Activated CD8-positive, alpha-beta T cell treated with anti-CD3 and anti-CD28 coated beads for 36 hours (primary cell): ENCODE results near the gene WDPCP. TPM values are rescaled to one million over a fixed set of nuclear protein-coding genes. Genes with fewer than 3 reads are reported as not detected.
"Not testable (repeated sequence)": the region's sequence is repeated elsewhere in the genome, so short reads cannot be mapped to it uniquely, and the experiment has no call there.

Experiments
- ATAC-seq: fragments of 200-7000 bp; cut with Tn5 transposase; one replicate; pipeline ENCODE4 v1.10.0; 2021; ENCODE audit warnings: mild to moderate bottlenecking, moderate library complexity
- CTCF ChIA-PET: fragments of 350-600 bp; sonication (Branson Sonifier 250); formaldehyde crosslinking; loops from one replicate; lab custom pipeline; 2021; ENCODE audit warnings: antibody characterized with exemption; lab: Charles Lee
- POLR2A ChIA-PET: fragments of 350-600 bp; sonication (Branson Sonifier 250); formaldehyde crosslinking; loops from one replicate; lab custom pipeline; 2021; ENCODE audit warnings: antibody characterized with exemption; lab: Charles Lee
- DNase-seq: peaks from one replicate; pipeline ENCODE4 v3.0.0-alpha.2; 2020
- H3K27ac Mint-ChIP-seq: one replicate; pipeline ENCODE4 v1.8.0; 2021; ENCODE audit warnings: mild to moderate bottlenecking, mixed read lengths
- H3K27me3 Mint-ChIP-seq: one replicate; pipeline ENCODE4 v1.8.0; 2021; ENCODE audit warnings: mixed read lengths
- H3K36me3 Mint-ChIP-seq: one replicate; pipeline ENCODE4 v1.8.0; 2021; ENCODE audit warnings: low read depth, mixed read lengths
- H3K4me1 Mint-ChIP-seq: one replicate; pipeline ENCODE4 v1.8.0; 2021; ENCODE audit warnings: low read depth, mixed read lengths
- H3K4me3 Mint-ChIP-seq: one replicate; pipeline ENCODE4 v1.8.0; 2021; ENCODE audit warnings: mild to moderate bottlenecking, moderate library complexity, mixed read lengths
- H3K9me3 Mint-ChIP-seq: one replicate; pipeline ENCODE4 v1.8.0; 2021; ENCODE audit warnings: mixed read lengths
- intact Hi-C: fragments of 100-400 bp; cut with micrococcal nuclease; formaldehyde crosslinking; loops from one replicate; pipeline ENCODE4 v1.10.0; 2022
- total RNA-seq, 2 experiments: library from RNA; stranded (reverse); gene quantifications; one replicate each; pipeline ENCODE4 v1.2.3, GENCODE V29; 2021
- TF ChIP-seq, protein P1 (sequence below): fragments of 200-600 bp; IDR thresholded peaks from one replicate; pipeline ENCODE4 v1.8.0; 2022; ENCODE audit warnings: antibody characterized with exemption, mild to moderate bottlenecking

WDPCP gene
- total RNA-seq, 2 experiments from 2014 or later, result 5.0 to 5.8 TPM

GRCh38 chr2:63403820-63404219, 184.5 kb downstream of the WDPCP start:
- no peaks in the 10 kb centered on the region for H3K4me1 Mint-ChIP-seq
- DNase-seq, result no peak
- peaks cover 3% of the 10 kb centered on the region for H3K9me3 Mint-ChIP-seq
- ChIA-PET POLR2A (no interaction called here), CTCF (no interaction called here)
- intact Hi-C loops, result no loop called here
- H3K27me3 Mint-ChIP-seq, result no peaks in the 10 kb centered on the region
- H3K4me3 Mint-ChIP-seq, result no peak overlapping the region
- no peak for ATAC-seq
- no peak overlapping the region for H3K27ac Mint-ChIP-seq
- TF ChIP-seq, protein P1, sequence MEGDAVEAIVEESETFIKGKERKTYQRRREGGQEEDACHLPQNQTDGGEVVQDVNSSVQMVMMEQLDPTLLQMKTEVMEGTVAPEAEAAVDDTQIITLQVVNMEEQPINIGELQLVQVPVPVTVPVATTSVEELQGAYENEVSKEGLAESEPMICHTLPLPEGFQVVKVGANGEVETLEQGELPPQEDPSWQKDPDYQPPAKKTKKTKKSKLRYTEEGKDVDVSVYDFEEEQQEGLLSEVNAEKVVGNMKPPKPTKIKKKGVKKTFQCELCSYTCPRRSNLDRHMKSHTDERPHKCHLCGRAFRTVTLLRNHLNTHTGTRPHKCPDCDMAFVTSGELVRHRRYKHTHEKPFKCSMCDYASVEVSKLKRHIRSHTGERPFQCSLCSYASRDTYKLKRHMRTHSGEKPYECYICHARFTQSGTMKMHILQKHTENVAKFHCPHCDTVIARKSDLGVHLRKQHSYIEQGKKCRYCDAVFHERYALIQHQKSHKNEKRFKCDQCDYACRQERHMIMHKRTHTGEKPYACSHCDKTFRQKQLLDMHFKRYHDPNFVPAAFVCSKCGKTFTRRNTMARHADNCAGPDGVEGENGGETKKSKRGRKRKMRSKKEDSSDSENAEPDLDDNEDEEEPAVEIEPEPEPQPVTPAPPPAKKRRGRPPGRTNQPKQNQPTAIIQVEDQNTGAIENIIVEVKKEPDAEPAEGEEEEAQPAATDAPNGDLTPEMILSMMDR, result no peak
- H3K36me3 Mint-ChIP-seq, result peaks cover 23% of the 10 kb centered on the region

DNA sequence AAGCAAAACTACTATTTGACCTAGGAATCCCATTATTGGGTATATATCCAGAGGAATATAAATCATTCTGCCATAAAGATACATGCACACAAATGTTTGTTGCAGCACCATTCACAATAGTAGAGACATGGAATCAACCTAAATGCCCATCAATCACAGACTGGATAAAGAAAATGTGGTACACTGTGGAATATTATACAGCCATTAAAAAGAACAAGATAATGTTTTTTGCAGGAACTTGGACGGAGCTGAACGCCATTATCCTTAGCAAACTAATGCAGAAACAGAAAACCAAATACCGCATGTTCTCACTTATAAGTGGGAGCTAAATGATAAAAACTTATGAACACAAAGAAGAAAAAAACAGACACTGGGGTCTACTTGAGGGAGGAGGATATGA, 185.4 kb downstream of the WDPCP start:
- H3K27me3 Mint-ChIP-seq, H3K4me3 Mint-ChIP-seq, ATAC-seq, DNase-seq, H3K27ac Mint-ChIP-seq, H3K9me3 Mint-ChIP-seq, H3K4me1 Mint-ChIP-seq, POLR2A ChIA-PET, intact Hi-C loops, CTCF ChIA-PET: not testable (repeated sequence)
- H3K36me3 Mint-ChIP-seq, result peaks cover 23% of the 10 kb centered on the region

- Mint-ChIP-seq H3K9me3 (peaks cover 7% of the 10 kb centered on the region), H3K27ac (no peak overlapping the region), H3K4me1 (no peaks in the 10 kb centered on the region), H3K4me3 (no peak overlapping the region), H3K27me3 (no peaks in the 10 kb centered on the region), H3K36me3 (peaks cover 34% of the 10 kb centered on the region)
- TF ChIP-seq, protein P1, result no peak
- intact Hi-C loops, result no loop called here
- DNase-seq, result no peak
- no peak for ATAC-seq
- ChIA-PET POLR2A (no interaction called here), CTCF (no interaction called here)
Observed at GRCh38 chr2:63399156-63399555, 189.1 kb downstream of the WDPCP start.

DNA sequence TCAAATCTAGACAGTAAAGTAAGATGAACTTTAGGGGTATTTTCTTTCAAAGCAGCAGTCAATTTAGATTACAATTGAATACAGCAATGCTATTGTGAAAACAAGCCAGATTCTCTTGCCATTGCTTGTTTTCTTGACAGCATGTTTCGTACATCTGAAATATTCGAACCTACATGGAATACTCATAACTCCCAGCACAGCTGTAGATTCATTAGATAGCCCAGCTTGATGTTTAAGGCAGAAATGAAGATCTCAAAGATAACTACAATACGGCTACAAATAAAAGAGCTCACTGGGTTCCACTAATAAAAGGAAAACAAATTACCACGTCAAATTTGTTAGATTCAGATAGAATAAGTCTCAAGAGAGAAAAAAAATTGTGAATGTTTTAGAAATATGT, 208.8 kb downstream of the WDPCP start:
- H3K36me3 Mint-ChIP-seq, result peaks cover 18% of the 10 kb centered on the region

DNA sequence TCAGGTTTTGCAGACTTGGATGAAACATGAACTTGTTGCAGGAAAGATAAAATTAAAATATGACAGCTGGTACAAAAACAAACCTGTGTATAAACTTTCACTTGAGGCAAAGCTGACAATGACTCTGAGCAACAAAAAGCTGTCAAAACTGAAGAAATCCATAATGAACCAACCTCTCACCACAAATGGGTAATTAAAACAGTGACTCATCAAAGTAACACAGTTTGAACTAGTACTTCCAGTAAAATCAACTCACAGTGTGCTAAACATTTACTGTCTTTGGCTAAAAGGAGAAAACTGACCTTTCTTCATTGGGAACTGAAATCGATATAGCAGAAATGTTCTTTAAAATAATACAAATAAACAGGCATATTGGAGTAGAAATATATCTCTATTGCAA, 209.7 kb downstream of the WDPCP start:
- Mint-ChIP-seq H3K27me3 (no peaks in the 10 kb centered on the region), H3K9me3 (peaks cover 1% of the 10 kb centered on the region), H3K36me3 (peaks cover 22% of the 10 kb centered on the region), H3K4me1 (no peaks in the 10 kb centered on the region), H3K4me3 (no peak overlapping the region), H3K27ac (no peak overlapping the region)
- ATAC-seq (no peak), DNase-seq (no peak)
- ChIA-PET POLR2A (no interaction called here), CTCF (no interaction called here)
- intact Hi-C loops, result no loop called here
- TF ChIP-seq, protein P1, result no peak

More for the DNA sequence above, 208.8 kb downstream of the WDPCP start:
- TF ChIP-seq, protein P1, result no peak
- no peak overlapping the region for H3K4me3 Mint-ChIP-seq
- H3K9me3 Mint-ChIP-seq, result no peaks in the 10 kb centered on the region
- H3K27ac Mint-ChIP-seq, result no peak overlapping the region
- intact Hi-C loops, result no loop called here
- no peaks in the 10 kb centered on the region for H3K4me1 Mint-ChIP-seq
- ChIA-PET POLR2A (no interaction called here), CTCF (no interaction called here)
- no peaks in the 10 kb centered on the region for H3K27me3 Mint-ChIP-seq
- no peak for DNase-seq
- no peak for ATAC-seq

DNA sequence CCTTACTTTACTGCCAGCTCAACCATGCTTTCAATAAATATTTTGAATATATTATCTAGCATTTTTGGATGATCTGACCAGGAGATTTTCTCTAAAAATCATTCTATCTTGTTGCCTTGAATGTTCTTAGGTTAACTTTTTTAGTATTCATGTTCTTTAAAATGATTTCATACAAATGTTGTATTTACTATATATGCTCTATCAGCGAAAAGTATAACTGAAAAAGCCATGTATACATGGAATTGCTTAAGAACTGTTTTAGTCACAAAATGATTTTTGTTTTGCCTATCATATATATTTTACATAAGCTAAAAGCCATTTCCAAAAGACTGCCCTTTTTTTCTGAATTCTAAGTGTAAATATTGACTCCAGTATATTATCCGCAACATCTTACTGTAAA, 213.9 kb downstream of the WDPCP start:
- CTCF ChIA-PET, result no interaction called here
- Mint-ChIP-seq H3K27me3 (no peaks in the 10 kb centered on the region), H3K4me3 (no peak overlapping the region), H3K36me3 (peaks cover 23% of the 10 kb centered on the region), H3K27ac (no peak overlapping the region), H3K9me3 (peaks cover 11% of the 10 kb centered on the region), H3K4me1 (no peaks in the 10 kb centered on the region)
- TF ChIP-seq, protein P1, result no peak
- intact Hi-C loops, result no loop called here
- no peak for ATAC-seq
- POLR2A ChIA-PET, result no interaction called here
- no peak for DNase-seq
